Heart left ventricle (tissue), 16 donors: ENCODE measurements around the gene PRR20E. TPM values are rescaled to one million over a fixed set of nuclear protein-coding genes. Genes with fewer than 3 reads are reported as not detected.
"Not testable (repeated sequence)": the region's sequence is repeated elsewhere in the genome, so short reads cannot be mapped to it uniquely, and the experiment has no call there.

Experiments used
- ATAC-seq, 4 donors: fragments of 200-7000 bp; cut with Tn5 transposase; one replicate each; pipeline ENCODE4 v1.9.1; 2020 to 2022; ENCODE audit warnings: moderate library complexity in 4 of 4, mild to moderate bottlenecking in 3 of 4, moderate number of reproducible peaks in 1 of 4
- DNase-seq, 5 donors: peaks; one replicate each; pipeline ENCODE4 v3.0.0-alpha.2; 2020
- H3K27ac ChIP-seq, 12 donors: fragments of 200-600 bp; sonication (generic) in 4 of 12; one replicate each; pipeline versions ENCODE4 v1.5.0 to v1.8.0; 2016 to 2022; ENCODE audit warnings: mild to moderate bottlenecking in 2 of 12
- H3K27me3 ChIP-seq, 9 donors: fragments of 200-600 bp; sonication (generic) in 2 of 9; one replicate each; pipeline versions ENCODE4 v1.5.1 to v1.8.0; 2016 to 2022; ENCODE audit warnings: mild to moderate bottlenecking in 3 of 9
- H3K36me3 ChIP-seq, 9 donors: fragments of 200-600 bp; sonication (generic) in 2 of 9; one replicate each; pipeline versions ENCODE4 v1.5.0 to v1.8.0; 2018 to 2022; ENCODE audit warnings: mild to moderate bottlenecking in 2 of 9
- H3K4me1 ChIP-seq, 12 donors: fragments of 200-600 bp; sonication (generic) in 4 of 12; one replicate each; pipeline versions ENCODE4 v1.5.0 to v1.8.0; 2016 to 2022; ENCODE audit warnings: mild to moderate bottlenecking in 3 of 12
- H3K4me3 ChIP-seq, 12 donors: fragments of 200-600 bp; sonication (generic) in 4 of 12; one replicate each; pipeline versions ENCODE4 v1.5.0 to v1.8.0; 2017 to 2022; ENCODE audit warnings: mild to moderate bottlenecking in 9 of 12, moderate library complexity in 4 of 12
- H3K9me3 ChIP-seq, 12 donors: fragments of 200-600 bp; sonication (generic) in 4 of 12; one replicate each; pipeline versions ENCODE4 v1.5.0 to v1.8.0; 2016 to 2022; ENCODE audit warnings: mild to moderate bottlenecking in 1 of 12
- POLR2A ChIP-seq, 2 donors: fragments of 450-650 bp; IDR thresholded peaks; one replicate each; pipeline ENCODE4 v1.6.1; 2017; ENCODE audit warnings: antibody characterized with exemption in 2 of 2, mild to moderate bottlenecking in 2 of 2, moderate library complexity in 2 of 2
- WGBS, 4 donors: extraction: QIAGEN DNeasy Blood & Tissue Kit in 2 of 4; methylation state at CpG; one replicate each; pipeline versions ENCODE4 v1.1.5 to v1.1.7; 2013 to 2018; 5-methylcytosine and 5-hydroxymethylcytosine counted together
- intact Hi-C, 10 donors: fragments of 100-400 bp; cut with DNase I; formaldehyde crosslinking; loops; one replicate each; pipeline versions ENCODE4 v1.11.1 to v1.14.2; 2022
- polyA plus RNA-seq, 2 donors: library from polyadenylated mRNA; stranded (reverse); fragments of 200-250 nt; gene quantifications; one replicate each; pipeline ENCODE4 v1.2.3, GENCODE V29; 2013
- total RNA-seq, 9 donors: library from RNA; depleted of rRNA in 2 of 9; stranded (reverse); fragments of >200 nt in 2 of 9; fragmentation: NEBNext Ultra II Directional in 3 of 9; extraction: Animal tissue kit (Norgen Biotek cat#: 25700) in 3 of 9; gene quantifications; one replicate each; pipeline versions ENCODE4 v1.1.0 to v1.2.4, GENCODE V29; 2016 to 2023
- TF ChIP-seq, protein P1 (sequence below), 12 donors: fragments of 200-600 bp; sonication (generic) in 4 of 12; IDR thresholded peaks; one replicate each; pipeline versions ENCODE4 v1.5.0 to v1.8.0; 2018 to 2022; ENCODE audit warnings: antibody characterized with exemption in 12 of 12, mild to moderate bottlenecking in 5 of 12
- donor health status: ischemic (EF 13 %, LVEDD 7.1; RV severe dilation, severe dysfunction).
- donor health status: healthy with polysubstance abuse.
- donor health status: DM: no; HTN: yes; CAD: no.
- donor health status: DM: no; HTN: no; CAD: no.
- donor health status: ischemic (EF 25% LVEDD 6.9; RV normal size, moderate dysfunction).
- donor health status: ischemic (EF 25% LVEDD 5.7; RV mildly dilated, moderate dysfunction).
- donor health status: healthy.
- donor health status: DM: yes; HTN: yes; CAD: no.
- donor health status: ischemic (EF 35%, LVEDD 5.7; RV mildly dilated, moderate dysfunction).
- donor health status: nonischemic (EF 11% LVEDD 7.7; RV severe dilation, severe dysfunction).
- donor health status: DM: yes; HTN: yes; CAD: no.
- donor health status: PGD.
- donor health status: ischemic (EF 29% LVEDD 5.4; RV normal size, mild dysfunction).
- donor health status: nonischemic (EF 23%, LVEDD 6.1; RV moderate dilation, normal function).

Gene PRR20E
- total and polyA plus RNA-seq, 11 donors: not detected

DNA sequence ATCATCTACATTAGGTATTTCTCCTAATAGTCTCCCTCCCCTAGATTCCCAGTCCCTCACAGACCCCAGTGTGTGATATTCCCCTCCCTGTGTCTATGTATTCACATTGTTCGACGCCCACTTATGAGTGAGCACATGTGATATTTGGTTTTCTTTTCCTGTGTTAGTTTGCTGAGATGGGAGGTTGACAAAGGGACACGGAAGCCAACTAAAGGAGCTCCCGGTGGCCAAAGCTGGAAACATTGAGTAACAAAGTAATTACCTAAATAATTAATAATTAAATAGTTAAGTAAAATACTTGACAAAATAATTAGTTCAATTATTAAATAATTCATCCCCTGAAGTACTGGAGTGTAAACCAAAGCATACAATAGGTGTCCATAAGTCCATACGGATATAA lies 28.0 kb upstream of the PRR20E start:
- intact Hi-C loops: no loop called here
- no peaks in the 10 kb centered on the region for H3K27me3 ChIP-seq
- ATAC-seq: no peak

DNA sequence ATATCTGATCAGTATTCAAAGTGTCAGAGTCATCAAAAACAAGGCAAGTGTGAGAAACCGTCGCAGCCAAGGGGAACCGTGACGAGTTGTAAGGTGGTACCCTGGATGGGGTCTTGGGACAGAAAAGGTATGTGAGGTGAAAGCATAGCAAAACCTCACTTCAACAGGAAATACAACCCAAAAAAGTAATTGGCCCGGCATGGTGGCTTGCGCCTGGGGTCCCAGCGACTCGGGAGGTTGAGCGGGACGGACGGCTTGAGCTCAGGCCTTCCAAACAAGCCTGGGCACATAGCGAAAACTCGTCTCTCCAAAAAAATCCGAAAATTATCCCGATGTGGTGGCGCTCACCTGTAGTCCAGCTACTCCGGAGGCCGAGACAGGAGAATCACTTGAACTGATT lies 27.2 kb upstream of the PRR20E start:
- H3K27me3 ChIP-seq, DNase-seq, H3K4me1 ChIP-seq, H3K4me3 ChIP-seq, H3K36me3 ChIP-seq, ATAC-seq, H3K9me3 ChIP-seq, H3K27ac ChIP-seq, intact Hi-C loops: not testable (repeated sequence)
- WGBS, 4 donors: 89 to 94% (median 91%) methylated on average over 7 to 14 of the region's 18 CpGs; no CpG with 5 or more reads in 1 of the 4 donors

More for the DNA sequence above, 28.0 kb upstream of the PRR20E start:
- H3K36me3 ChIP-seq: no peaks in the 10 kb centered on the region
- TF ChIP-seq, protein P1, sequence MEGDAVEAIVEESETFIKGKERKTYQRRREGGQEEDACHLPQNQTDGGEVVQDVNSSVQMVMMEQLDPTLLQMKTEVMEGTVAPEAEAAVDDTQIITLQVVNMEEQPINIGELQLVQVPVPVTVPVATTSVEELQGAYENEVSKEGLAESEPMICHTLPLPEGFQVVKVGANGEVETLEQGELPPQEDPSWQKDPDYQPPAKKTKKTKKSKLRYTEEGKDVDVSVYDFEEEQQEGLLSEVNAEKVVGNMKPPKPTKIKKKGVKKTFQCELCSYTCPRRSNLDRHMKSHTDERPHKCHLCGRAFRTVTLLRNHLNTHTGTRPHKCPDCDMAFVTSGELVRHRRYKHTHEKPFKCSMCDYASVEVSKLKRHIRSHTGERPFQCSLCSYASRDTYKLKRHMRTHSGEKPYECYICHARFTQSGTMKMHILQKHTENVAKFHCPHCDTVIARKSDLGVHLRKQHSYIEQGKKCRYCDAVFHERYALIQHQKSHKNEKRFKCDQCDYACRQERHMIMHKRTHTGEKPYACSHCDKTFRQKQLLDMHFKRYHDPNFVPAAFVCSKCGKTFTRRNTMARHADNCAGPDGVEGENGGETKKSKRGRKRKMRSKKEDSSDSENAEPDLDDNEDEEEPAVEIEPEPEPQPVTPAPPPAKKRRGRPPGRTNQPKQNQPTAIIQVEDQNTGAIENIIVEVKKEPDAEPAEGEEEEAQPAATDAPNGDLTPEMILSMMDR (IDR thresholded peaks at IDR 0.05): no peak
- no peak for TF ChIP-seq POLR2A (IDR thresholded peaks at IDR 0.05)
- WGBS, 4 donors: 87 to 93% (median 90%) methylated on average over 5 of the region's 5 CpGs
- H3K9me3 ChIP-seq: no peaks in the 10 kb centered on the region
- H3K27ac ChIP-seq: no peak overlapping the region
- H3K4me1 ChIP-seq: no peaks in the 10 kb centered on the region
- DNase-seq: no peak
- H3K4me3 ChIP-seq: no peak overlapping the region

DNA sequence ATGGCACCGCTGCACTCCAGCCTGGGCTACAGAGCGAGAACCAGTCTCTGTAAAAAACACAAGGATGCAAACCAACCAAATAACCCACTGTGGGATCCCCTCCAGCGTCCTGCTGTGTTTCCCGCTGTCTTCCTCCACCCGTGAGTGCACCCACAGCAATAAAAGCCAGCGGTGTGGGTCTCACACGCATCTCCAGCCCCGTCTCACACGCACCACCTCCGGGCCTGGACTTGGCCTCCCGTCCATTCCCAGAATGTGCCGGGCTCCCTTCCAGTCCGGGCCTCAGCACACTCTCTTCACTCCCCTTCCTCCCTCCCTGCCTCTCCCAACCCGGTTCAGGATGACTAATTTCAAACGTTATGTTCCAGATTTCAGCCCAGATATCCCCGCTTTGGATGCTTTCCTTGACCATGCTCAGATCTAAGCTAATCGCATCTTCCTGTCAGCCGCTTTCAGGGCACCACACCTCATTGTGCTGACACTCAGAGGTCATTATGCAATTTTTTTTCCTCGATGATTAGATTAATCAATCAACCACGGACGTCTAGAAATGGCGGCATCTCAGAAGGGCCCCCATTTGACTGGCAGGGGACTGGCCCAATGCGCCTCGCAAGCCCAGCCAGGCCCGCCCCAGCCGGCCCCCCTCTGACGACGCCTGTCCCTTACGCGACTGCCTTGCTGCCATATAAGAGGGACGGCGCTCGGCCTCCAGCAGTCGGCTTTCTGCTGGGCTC lies 26.6 kb upstream of the PRR20E start, which contains the start of gene PRR20A:
PRR20A (plus strand) TSS at position 684 of the 734 bp plus-strand sequence. CDS start 387 bp downstream, outside the sequence.
- H3K27ac ChIP-seq, H3K36me3 ChIP-seq, intact Hi-C loops, ATAC-seq, H3K4me1 ChIP-seq, H3K27me3 ChIP-seq, H3K4me3 ChIP-seq, H3K9me3 ChIP-seq, DNase-seq: not testable (repeated sequence)
- 87 to 96% (median 93%) methylated on average over 10 to 16 of the region's 34 CpGs for WGBS, 4 donors

DNA sequence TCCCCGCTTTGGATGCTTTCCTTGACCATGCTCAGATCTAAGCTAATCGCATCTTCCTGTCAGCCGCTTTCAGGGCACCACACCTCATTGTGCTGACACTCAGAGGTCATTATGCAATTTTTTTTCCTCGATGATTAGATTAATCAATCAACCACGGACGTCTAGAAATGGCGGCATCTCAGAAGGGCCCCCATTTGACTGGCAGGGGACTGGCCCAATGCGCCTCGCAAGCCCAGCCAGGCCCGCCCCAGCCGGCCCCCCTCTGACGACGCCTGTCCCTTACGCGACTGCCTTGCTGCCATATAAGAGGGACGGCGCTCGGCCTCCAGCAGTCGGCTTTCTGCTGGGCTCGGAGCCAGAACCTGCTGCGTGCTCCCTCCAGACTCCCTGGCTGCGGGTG lies 19.8 kb upstream of the PRR20E start, which contains the start of gene PRR20B:
PRR20B (plus strand) TSS at position 301 of the 400 bp plus-strand sequence. CDS start 387 bp downstream, outside the sequence.
- H3K4me1 ChIP-seq, H3K27ac ChIP-seq, H3K4me3 ChIP-seq, H3K27me3 ChIP-seq, DNase-seq, ATAC-seq, H3K9me3 ChIP-seq, H3K36me3 ChIP-seq, intact Hi-C loops: not testable (repeated sequence)
- WGBS, 4 donors: no CpG with 5 or more reads among the region's 22 CpGs

DNA sequence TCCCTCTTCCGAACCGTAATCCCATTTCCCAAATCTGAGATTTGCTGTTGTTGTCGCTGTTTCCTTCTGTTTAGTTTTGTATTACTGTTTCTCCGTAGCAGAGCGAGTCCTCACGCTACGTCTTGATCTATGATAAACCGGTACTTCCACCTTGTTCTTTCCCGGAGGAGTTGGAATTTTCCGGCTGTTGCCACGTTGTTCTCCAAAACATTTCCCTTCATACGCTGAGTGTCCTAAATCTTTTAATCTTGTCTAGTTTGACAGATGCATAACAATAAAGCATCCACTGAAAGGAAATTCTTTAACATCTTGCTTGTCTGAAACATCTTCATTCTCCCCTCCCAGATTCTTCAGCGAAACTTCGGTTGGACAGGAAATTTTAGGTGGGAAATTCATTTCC lies 18.9 kb upstream of the PRR20E start:
- H3K36me3 ChIP-seq, H3K4me3 ChIP-seq, ATAC-seq, H3K4me1 ChIP-seq, DNase-seq, intact Hi-C loops, H3K9me3 ChIP-seq, H3K27me3 ChIP-seq, H3K27ac ChIP-seq: not testable (repeated sequence)
- WGBS, 4 donors: 91 to 94% (median 93%) methylated on average over 6 to 10 of the region's 14 CpGs

DNA sequence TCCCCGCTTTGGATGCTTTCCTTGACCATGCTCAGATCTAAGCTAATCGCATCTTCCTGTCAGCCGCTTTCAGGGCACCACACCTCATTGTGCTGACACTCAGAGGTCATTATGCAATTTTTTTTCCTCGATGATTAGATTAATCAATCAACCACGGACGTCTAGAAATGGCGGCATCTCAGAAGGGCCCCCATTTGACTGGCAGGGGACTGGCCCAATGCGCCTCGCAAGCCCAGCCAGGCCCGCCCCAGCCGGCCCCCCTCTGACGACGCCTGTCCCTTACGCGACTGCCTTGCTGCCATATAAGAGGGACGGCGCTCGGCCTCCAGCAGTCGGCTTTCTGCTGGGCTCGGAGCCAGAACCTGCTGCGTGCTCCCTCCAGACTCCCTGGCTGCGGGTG lies 13.2 kb upstream of the PRR20E start, which contains the start of gene PRR20C:
PRR20C (plus strand) TSS at position 301 of the 400 bp plus-strand sequence. CDS start 387 bp downstream, outside the sequence.
- H3K36me3 ChIP-seq, H3K27me3 ChIP-seq, H3K4me3 ChIP-seq, H3K4me1 ChIP-seq, intact Hi-C loops, H3K27ac ChIP-seq, H3K9me3 ChIP-seq, DNase-seq, ATAC-seq: not testable (repeated sequence)
- no CpG with 5 or more reads among the region's 22 CpGs for WGBS, 4 donors

DNA sequence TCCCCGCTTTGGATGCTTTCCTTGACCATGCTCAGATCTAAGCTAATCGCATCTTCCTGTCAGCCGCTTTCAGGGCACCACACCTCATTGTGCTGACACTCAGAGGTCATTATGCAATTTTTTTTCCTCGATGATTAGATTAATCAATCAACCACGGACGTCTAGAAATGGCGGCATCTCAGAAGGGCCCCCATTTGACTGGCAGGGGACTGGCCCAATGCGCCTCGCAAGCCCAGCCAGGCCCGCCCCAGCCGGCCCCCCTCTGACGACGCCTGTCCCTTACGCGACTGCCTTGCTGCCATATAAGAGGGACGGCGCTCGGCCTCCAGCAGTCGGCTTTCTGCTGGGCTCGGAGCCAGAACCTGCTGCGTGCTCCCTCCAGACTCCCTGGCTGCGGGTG lies 6.7 kb upstream of the PRR20E start, which contains the start of gene PRR20D:
PRR20D (plus strand) TSS at position 301 of the 400 bp plus-strand sequence. CDS start 387 bp downstream, outside the sequence.
- H3K36me3 ChIP-seq, H3K4me1 ChIP-seq, DNase-seq, H3K9me3 ChIP-seq, intact Hi-C loops, H3K4me3 ChIP-seq, H3K27me3 ChIP-seq, ATAC-seq, H3K27ac ChIP-seq: not testable (repeated sequence)
- WGBS, 4 donors: no CpG with 5 or more reads among the region's 22 CpGs
